HCT116 (cell line): ENCODE data around the gene SRPRA.

Experiments
- FOSL1 ChIP-seq: IDR thresholded peaks from 2 replicates; pipeline ENCODE4 v1.6.1; 2012; ENCODE audit warnings: low read depth
- JUND ChIP-seq: IDR thresholded peaks from 2 replicates; pipeline ENCODE4 v1.6.1; 2012
- POLR2A ChIP-seq: IDR thresholded peaks from 2 replicates; pipeline ENCODE4 v1.7.0; 2011; ENCODE audit warnings: borderline replicate concordance; ENCODE audit not compliant: insufficient read depth, insufficient read length; ENCODE audit errors: extremely low read depth
- POLR2AphosphoS5 ChIP-seq: IDR thresholded peaks from 2 replicates; pipeline ENCODE4 v1.6.1; 2011; ENCODE audit warnings: mild to moderate bottlenecking, low read depth, low read length, moderate library complexity
- ZFX ChIP-seq: fragments of 450-650 bp; IDR thresholded peaks from 2 replicates; pipeline ENCODE4 v1.6.1; 2017
- TF ChIP-seq, protein P1 (sequence below): IDR thresholded peaks from 2 replicates; pipeline ENCODE4 v1.6.1; 2012
- TF ChIP-seq, protein P2 (sequence below), 3 experiments: fragments of 200-600 bp in 1 of 3; sonication (generic) in 1 of 3; IDR thresholded peaks in 2 of 3; conservative IDR thresholded peaks in 1 of 3; 2 replicates each; pipeline ENCODE4 v1.5.1; 2012 to 2017; ENCODE audit warnings: low read depth in 2 of 3, low read length in 2 of 3, antibody characterized with exemption in 1 of 3, borderline replicate concordance in 1 of 3, control low read depth in 1 of 3, mild to moderate bottlenecking in 1 of 3, mixed read lengths in 1 of 3, mixed run types in 1 of 3, moderate library complexity in 1 of 3; ENCODE audit not compliant: insufficient read depth in 1 of 3
- TF ChIP-seq, protein P3 (sequence below): IDR thresholded peaks from 2 replicates; pipeline ENCODE4 v1.6.1; 2012; ENCODE audit warnings: low read depth

DNA sequence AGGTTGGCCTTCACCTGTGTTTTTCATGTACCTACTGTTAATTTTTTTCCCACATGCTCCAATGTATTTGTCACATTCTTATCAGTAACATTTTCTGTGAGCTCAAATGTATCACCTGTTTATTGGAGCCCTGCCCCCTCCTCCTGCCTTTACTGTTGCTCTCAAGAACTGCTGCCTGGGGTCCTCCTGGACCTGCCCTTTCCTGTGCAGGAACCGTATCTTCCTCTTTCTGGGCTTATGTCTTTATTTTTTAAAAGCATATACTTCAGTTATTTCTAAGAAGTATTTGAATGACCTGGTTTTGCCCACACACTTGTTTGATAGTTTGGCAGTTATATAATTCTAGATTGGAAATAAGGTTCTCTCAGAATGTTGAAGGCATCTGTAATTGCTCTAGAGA, 51.2 kb downstream of the SRPRA start:
- TF ChIP-seq JUND (no peak), POLR2A (no peak), POLR2AphosphoS5 (no peak), FOSL1 (no peak), ZFX (no peak)
- TF ChIP-seq, protein P1, sequence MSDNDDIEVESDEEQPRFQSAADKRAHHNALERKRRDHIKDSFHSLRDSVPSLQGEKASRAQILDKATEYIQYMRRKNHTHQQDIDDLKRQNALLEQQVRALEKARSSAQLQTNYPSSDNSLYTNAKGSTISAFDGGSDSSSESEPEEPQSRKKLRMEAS, result no peak
- TF ChIP-seq, protein P2, sequence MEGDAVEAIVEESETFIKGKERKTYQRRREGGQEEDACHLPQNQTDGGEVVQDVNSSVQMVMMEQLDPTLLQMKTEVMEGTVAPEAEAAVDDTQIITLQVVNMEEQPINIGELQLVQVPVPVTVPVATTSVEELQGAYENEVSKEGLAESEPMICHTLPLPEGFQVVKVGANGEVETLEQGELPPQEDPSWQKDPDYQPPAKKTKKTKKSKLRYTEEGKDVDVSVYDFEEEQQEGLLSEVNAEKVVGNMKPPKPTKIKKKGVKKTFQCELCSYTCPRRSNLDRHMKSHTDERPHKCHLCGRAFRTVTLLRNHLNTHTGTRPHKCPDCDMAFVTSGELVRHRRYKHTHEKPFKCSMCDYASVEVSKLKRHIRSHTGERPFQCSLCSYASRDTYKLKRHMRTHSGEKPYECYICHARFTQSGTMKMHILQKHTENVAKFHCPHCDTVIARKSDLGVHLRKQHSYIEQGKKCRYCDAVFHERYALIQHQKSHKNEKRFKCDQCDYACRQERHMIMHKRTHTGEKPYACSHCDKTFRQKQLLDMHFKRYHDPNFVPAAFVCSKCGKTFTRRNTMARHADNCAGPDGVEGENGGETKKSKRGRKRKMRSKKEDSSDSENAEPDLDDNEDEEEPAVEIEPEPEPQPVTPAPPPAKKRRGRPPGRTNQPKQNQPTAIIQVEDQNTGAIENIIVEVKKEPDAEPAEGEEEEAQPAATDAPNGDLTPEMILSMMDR (IDR thresholded peaks at IDR 0.05 in 2 of 3, conservative IDR thresholded peaks at IDR 0.05 in 1 of 3; ENCODE audit: borderline replicate concordance in 1 of 3, insufficient read depth in 1 of 3, low read depth in 2 of 3, low read length in 2 of 3), result no peak
- TF ChIP-seq, protein P3, sequence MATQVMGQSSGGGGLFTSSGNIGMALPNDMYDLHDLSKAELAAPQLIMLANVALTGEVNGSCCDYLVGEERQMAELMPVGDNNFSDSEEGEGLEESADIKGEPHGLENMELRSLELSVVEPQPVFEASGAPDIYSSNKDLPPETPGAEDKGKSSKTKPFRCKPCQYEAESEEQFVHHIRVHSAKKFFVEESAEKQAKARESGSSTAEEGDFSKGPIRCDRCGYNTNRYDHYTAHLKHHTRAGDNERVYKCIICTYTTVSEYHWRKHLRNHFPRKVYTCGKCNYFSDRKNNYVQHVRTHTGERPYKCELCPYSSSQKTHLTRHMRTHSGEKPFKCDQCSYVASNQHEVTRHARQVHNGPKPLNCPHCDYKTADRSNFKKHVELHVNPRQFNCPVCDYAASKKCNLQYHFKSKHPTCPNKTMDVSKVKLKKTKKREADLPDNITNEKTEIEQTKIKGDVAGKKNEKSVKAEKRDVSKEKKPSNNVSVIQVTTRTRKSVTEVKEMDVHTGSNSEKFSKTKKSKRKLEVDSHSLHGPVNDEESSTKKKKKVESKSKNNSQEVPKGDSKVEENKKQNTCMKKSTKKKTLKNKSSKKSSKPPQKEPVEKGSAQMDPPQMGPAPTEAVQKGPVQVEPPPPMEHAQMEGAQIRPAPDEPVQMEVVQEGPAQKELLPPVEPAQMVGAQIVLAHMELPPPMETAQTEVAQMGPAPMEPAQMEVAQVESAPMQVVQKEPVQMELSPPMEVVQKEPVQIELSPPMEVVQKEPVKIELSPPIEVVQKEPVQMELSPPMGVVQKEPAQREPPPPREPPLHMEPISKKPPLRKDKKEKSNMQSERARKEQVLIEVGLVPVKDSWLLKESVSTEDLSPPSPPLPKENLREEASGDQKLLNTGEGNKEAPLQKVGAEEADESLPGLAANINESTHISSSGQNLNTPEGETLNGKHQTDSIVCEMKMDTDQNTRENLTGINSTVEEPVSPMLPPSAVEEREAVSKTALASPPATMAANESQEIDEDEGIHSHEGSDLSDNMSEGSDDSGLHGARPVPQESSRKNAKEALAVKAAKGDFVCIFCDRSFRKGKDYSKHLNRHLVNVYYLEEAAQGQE, result no peak
